NCI-H69 (cell line): ENCODE data around the gene RNF26.
A peak's percentile ranks its signal among the peaks of the same experiment; 100 is the strongest.

Source experiments
- DNase-seq: peaks from one replicate; lab custom pipeline; 2025; lab: John Stamatoyannopoulos, UW

RNF26 gene

DNA sequence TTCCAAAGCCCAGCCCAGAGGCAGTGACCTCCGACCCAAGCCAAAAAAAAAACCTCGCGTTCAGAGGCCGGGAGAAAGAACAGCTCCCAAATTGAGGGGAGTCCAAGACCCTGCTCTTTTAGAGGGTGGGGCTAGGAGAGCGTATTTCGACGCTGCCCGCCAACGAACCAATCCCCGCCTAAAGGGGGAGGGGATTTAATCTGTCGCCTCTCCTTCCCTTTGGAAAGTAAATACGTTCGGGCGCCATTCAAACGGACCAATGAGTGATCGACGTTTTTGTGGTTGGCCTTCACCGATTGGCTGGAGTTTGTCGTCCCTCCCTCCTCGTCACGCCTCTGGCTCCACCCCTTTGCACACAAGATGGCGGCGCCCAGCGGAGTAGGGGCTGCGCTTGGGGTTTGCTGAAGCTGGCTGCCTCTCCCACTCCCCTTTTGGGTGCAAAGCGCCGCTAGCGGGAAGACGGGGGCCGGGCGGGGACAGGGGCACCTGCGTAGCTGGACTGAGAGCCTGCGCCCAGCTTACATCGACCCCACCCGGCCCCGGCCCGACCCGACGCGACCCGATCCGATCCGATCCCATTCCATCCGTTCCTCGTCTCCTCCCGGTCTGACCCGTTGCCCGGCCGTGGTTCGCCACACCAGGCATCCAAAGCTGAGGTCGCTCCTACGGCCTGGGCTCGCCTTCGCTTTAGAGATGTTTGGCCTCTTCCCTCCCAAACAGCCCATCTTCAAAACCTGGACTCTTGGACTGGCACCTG is at the start of gene RNF26:
RNF26 (plus strand) TSS at position 354 of the 757 bp plus-strand sequence. CDS start 596 bp downstream, outside the sequence.
- peak; percentile 100 for DNase-seq

DNA sequence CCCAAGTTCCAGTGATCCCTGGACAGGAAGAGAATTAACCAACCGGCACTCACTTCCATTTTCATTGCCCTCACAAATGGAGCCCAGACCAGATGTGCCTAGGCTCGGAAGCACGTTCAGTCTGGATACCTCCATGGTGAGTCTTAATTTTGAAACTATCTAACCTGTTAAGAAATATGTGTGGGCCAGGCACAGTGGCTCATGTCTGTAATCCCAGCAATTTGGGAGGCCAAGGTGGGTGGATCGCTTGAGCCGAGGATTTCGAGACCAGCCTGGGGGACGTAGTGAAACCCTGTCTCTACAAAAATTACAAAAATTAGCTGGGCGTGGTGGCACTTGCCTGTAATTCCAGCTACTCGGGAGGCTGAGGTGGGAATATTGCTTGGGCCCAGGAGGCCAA is 48.9 kb upstream of the RNF26 start:
- DNase-seq, result no peak

DNA sequence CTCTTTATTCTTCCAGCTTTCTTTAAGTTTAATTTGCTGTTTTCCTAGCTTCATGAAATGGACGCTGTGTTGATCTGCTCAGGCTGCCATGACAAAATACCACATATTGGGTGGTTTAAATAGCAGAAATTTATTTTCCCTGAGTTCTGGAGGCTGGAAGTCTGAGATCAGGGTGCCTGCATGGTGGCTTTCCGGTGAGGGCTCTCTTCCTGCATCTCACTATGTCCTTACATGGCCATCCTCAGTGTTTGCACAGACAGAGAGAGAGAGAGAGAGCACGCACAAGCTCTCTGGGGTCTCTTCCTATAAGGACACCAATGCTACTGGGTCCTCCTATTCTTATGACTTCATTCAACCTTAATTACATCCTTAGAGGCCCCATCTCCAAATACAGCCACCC is 46.1 kb upstream of the RNF26 start:
- no peak for DNase-seq

DNA sequence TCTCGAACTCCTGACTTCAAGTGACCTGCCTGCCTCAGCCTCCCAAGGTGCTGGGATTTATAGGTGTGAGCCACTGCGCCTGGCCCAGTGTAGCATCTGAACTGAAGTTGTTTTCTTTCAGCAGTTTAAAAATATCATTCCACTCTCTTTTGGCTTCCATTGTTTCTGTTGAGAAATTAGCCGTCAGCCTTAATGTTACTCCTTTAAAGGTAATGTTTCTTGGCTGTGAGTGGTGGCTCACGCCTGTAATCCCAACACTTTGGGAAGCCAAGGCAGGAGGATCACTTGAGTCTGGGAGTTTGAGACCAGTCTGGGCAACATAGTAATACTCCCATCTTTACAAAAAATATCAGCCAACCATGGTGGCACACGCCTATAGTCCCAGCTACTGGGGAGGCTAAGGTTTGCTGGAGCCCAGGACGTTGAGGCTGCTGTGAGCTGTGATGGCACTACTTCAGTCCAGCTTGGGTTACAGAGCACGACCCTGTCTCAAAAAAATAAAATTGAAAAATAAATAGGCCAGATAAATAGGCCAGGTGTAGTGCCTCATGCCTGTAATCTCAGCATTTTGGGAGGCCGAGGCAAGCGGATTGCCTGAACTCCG is 43.3 kb upstream of the RNF26 start:
- DNase-seq, result no peak

DNA sequence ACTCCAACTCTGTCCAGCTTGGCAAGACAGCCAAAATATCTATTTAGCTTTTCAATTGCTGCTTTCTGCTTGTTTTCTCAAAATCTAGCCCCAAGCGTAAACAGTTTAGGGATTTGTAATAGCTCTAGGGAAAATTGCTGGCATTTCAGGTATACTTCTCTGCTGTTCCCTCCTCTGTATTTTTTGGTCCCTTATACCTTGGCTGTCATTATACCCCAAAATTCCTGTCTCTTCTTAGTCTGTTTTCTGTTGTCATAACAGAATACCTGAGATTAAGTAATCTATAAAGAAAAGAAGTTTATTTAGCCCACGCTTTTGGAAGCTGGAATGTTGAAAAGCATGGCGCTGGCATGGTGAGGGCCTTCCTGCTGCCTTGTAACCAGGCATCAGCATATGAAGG is 40.9 kb upstream of the RNF26 start:
- DNase-seq, result no peak

DNA sequence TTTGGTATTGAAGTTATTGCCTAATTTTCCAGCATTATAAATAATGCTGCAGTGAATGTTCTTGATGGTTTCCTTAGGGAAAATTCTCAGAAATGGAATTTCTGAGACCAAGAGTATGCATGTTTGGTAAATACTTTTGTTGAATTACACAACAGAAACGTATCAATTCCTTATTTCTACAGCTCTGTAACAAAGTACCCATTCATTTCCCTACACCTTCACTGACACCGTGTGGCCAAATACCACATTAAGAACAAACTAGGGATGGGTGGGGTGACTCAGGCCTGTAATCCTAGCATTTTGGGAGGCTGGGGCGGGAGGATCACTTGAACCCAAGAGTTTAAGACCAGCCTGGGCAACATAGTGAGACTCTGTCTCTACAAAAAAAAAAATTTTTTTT is 39.1 kb upstream of the RNF26 start:
- no peak for DNase-seq

DNA sequence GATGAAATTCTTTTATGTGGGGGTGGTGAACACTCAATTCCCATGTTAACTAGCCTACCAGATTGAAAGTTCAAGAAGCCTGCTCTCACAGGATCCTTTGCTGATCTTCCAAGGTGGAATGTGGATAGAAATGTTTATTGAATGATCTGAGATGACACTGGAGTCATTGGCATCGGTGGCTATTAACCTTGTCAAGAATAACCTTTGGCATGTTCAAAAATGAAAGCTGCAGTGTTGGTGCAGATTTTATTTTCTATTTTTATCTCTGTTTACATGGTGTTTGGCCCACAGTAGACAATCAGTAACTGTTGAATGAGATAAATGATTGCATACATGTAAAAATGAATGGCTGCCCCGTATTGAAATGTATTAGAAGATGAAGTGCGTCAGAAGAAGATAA is 36.4 kb upstream of the RNF26 start:
- no peak for DNase-seq

DNA sequence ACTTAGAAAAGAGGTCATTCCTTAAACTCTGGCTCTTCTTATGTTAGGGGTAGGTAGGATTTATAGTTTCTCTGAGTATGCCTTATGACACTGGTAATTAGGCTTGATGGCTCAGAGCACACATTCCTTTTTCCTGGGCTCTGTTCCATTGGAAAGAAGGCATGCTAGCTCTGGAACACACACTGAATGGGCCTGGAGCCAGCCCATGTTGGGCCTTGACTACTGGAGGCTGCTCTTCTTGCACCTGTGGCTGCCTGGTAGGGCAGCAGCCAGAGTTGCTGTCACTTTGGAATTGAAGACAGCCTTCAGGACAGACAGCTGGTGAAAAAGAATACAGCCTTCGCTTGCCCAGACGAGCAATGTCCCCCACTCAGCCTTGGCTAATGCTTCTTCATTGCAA is 35.6 kb upstream of the RNF26 start:
- no peak for DNase-seq

DNA sequence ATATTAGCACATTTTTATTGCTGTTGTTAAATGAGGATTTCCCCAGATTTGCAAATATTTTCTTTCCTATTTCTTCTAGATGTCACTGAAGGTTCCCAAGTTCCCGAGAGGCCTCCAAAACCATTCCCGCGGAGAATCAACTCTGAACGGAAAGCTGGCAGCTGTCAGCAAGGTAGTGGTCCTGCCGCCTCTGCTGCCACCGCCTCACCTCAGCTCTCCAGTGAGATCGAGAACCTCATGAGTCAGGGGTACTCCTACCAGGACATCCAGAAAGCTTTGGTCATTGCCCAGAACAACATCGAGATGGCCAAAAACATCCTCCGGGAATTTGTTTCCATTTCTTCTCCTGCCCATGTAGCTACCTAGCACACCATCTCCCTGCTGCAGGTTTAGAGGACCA is 34.9 kb upstream of the RNF26 start:
- DNase-seq, result no peak

DNA sequence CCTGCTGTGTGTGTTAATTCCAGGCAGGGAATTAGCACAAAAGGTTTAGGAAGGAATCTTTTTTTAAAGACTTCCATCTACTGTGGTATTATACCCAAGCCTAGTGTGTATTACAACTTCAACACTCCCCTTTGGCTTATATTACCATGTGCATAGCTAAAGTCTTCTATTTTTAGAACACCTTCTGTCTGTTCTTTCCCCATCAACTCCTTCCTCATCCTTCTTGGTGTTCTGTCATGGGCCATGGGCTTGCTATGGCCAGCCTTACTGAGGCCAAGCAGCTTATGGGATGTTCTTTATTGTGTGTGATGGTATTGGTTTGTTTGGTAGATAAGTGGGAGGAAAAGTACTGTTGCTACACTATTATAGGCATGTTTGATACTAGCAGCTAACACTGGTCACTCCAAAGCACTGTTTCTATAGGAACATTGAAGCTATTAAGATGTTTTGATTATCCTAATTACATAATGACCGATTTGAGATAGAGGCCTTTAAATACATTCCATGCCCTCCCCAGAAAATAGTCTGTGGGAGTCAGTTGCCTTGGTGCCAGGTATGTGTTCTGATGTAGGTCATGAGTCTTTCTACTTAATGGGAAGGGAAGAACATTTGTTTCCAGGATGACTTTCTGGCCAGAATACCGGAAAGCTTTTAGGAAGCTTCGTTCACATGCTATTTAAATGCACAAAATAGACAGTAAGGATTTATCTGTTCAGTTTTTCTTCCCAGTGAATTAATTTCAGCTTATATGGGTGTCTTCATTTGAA is 33.9 kb upstream of the RNF26 start:
- peak; percentile 47 for DNase-seq

DNA sequence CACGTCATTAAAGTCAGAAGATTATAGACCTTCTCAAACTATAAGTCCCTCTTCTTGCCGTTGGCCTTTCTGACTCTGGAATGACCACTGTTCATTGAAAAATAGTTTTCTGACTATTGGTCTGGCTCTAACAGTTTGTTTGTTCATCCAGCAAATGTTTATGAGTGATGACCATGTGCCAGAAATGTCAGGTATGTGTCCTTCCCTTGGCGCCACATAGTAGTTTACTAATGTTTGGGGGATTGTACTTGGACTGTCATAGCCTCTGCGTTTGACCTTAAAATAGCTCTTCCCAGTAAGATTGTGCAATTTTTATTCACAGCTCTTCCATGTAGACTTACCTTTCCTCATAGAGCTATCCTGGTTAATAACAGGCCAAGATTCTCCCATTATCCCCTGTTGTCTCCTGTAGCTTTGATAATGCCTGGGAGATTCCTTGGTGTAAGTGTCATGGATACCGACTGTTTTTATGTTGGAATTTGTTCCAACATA is 31.1 kb upstream of the RNF26 start:
- no peak for DNase-seq

DNA sequence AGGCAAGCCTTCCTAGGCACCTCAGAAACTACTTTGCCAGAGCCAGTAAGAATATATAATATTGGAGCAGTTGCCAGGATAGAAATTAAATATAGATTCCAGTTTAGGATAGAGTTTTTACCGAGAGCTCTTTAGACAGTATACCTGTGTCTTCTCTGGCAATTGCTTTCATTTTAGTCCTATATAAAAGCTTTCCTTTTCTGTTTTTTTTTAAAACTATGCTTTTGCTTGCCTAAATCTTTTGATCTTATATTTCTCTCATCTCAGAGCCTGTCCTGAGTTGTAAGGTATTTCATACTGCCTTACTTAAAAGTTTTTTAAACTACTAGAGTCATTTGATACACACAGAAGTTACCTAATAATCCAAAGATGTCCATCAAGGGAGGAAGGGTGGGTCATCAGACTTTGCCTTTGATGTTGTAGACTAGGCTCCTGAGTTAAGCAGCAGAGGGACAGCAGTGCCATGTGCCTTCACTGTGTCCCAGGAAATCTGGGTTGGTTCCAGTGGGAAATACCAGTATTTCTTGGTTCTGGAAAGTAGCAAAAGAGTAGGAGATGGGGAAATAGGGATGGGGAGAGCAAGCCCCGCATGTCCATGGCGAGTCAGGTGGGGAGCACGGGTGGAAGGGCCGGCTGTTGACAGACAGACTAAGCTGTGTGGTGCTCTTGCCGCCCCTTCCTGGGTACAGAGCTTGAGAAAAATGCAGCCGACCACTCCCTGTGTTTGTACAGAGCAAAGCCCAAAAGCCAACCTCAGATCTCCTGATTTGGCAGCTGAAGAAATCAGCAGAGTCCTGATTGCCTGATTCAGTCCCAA is 28.6 kb upstream of the RNF26 start:
- DNase-seq, result no peak

DNA sequence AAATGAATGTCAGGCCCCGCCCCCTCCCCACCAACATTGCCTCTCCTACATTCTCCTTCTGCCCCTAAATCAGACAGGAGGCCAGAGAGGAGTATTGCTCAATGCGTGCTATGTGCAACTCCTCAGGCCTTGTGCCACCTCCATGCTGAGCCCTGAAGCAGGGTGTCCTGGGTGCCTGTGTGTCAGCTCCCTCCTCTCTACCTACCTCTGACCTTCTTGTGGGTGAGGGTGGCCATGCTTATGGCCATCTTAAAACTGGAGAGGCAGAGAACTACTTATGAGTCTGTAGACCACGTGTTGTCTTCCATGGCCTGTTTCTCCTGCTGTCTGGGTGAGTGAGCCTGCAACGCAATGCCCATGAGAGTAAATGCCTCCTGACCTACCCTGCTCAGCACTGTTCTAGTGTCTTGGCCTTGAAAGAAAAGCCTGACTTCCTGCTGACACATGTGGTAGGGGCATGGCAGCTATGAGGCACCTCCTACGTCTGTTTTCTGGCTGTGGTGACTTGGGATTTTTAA is 27.9 kb upstream of the RNF26 start:
- DNase-seq, result no peak

DNA sequence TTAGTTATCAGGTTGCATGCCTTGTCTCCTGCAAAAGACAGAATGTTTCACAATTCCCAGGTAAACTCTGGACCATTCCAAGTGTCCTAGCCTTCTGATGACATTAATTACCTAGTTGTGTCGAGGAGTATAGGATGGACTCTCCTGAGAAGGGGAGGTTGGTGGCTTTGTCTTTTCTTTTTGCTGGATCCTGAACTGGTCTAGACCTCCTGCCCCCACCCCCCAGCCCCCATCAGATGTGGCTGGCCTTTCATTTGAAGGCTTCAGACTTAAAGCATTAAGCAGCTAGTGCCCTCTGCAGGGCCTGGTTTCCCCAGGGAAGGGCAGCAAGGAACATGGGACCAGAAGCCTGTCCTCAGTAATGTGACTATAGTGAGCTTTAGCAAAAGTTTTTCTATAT is 27.1 kb upstream of the RNF26 start:
- peak; percentile 50 for DNase-seq

DNA sequence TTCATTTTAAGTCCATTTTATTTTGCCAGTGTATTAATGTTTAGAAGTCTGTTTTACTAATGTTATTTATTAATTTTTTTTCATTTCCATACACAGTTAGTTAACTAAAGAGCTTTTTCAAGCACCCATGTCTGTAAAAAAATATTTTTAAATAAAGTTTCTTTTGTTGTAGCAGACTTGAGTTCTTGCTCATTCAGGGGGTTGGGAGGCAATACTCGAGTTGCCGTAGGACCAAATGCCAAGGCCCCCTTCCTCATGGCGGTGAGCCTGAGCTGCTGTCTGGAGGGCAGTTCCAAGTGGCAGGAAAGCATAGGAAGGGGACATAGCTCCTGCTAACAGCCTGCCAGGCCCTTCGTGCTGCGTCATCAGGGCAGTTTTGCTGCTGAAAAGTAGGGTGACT is 26.4 kb upstream of the RNF26 start:
- no peak for DNase-seq

DNA sequence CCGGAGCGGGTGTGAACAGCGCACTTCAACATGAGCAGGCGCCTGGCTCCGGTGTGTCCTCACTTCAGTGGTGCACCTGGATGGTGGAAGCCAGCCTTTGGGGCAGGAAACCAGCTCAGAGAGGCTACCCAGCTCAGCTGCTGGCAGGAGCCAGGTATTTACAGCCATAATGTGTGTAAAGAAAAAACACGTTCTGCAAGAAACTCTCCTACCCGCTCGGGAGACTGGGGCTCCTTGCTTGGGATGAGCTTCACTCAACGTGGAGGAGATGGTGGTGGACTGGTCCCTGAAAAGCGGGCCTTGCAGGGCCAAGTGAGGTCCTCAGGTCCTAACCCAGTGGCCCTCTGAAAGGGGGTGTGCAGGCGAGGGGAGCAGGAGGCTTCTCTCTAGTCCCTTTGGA is 24.9 kb upstream of the RNF26 start:
- no peak for DNase-seq

DNA sequence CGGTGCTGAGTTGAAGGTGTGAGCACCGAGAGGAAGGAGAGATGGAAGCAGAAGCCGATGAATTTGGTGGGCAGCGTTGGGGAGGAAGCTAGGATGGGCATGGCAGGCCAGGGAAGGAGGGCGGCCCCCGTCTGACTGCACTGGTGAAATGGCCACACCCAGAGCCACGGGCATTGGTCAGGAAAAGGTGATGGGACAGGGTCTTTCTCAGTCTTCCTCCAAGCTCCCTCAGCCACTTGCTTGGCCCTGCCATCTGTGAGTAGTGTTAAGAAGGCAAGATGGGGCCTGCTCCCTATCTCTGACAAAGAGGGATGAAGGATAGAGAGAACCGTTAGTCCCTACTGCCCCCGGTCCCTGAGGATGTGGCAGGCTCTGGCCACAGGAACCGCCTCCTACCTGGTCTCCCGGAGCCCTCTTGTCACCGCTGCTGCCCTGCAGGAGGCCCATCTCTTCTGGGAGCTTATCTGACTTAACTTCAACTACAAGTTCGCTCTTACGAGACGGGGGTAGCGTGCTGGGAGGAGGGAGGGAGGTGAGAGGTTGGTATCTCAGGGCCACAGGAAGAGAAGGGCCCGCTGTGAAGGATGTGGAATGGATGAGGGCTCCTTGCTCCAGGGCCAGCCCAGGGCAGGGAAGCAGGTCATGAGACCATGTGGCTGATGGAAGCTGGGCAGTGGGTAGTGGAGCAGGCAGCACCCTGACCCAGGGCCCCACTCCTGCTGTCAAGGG is 24.2 kb upstream of the RNF26 start:
- DNase-seq, result no peak

DNA sequence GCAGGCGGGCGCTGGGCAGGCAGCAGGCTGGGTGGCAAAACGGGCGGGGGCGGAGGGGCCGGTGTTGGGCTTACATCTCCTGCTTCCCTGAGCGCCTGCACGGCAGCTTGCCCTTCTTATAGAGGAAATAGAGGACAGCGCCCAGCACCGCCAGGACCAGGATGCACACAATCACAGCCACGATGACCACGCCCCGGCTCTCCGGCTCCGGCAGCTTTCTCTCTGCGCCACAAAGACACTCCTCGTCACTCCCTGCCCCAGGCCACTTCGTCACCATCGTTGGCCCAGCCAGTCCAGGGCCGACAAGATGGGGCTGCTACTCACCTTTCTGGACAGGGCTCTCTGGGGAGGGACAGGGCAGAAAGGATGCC is 23.7 kb upstream of the RNF26 start:
- no peak for DNase-seq

DNA sequence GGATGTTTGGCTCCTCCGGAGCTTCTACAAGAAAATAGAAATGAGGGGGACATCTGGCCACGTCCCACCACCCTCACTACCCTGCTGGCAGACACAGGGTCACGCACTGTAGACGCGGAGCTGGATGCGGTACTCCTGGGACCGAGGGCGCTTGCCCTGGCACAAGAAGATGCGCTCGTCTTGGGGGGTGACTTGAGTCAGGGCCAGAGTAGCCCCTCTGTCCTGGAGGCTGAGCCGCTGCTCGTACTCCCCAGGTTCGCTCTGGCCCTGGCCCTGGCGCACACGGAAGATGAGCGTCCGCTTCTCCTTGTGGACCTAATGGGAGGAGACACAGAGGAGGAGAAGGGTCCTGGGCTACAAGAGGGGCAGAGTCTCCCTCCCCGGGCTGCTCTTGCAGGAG is 19.6 kb upstream of the RNF26 start:
- no peak for DNase-seq

DNA sequence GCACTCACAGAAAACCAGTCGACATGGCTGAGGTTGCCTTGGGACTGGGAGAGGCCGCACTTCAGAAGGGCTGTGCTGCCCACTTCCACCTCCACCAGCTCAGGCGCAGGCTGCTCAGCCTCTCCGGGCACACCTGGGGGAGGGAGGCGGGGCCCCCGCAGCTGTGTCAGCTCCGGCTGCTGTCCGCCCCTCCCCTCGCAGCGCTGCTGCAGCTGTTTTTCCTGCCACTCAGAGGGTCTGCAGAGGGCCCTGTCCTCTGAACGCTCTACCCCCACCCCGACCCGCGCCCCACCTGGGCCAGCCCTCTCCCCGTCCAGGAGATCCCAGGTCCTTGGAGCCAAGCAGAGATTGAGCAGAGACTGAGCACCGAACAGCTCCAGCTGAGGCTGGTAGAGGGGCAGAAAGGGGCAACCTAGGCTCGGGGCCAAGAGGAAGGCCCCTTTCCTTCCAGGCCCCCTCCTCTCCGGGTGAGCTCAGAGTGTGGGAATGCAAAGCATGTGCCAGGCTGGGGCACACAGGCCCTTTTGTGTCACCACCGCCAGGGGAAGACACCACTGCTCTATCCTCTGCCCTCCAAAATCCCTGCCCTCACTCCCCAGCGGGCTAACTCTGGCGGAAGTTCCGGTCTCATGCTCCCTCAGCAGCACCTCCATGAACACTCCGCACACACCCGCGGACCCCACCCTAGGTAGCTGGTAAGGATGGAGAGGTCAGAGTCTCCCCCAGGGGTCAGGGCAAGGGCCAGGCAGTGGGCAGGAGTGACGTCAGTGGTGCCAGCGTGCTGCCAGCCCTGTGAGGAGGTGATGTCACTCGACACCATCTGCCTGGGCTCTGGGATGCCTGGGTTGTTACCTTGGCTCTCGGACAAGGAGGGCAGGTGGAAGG is 19.0 kb upstream of the RNF26 start:
- DNase-seq, result peak; percentile 90
